Calu3 (cell line): ENCODE measurements around the gene IL1RAPL2. TPM values are rescaled to one million over a fixed set of nuclear protein-coding genes. Genes with fewer than 3 reads are reported as not detected.
"Not testable (repeated sequence)": the region's sequence is repeated elsewhere in the genome, so short reads cannot be mapped to it uniquely, and the experiment has no call there.

ENCODE experiments used
- BruUV-seq: library from RNA; stranded (reverse); fragments of 400-500 nt; replicated peaks from 2 replicates; lab custom pipeline; 2021; lab: Mats Ljungman, UMichigan
- CTCF ChIA-PET: fragments of 300-600 bp; sonication (Branson Sonifier 250); formaldehyde crosslinking; loops from one replicate; lab custom pipeline; 2022; ENCODE audit warnings: antibody characterized with exemption; lab: Charles Lee
- DNase-seq: peaks from one replicate; pipeline ENCODE4 v3.0.0; 2022
- H3K27ac Mint-ChIP-seq: one replicate; pipeline ENCODE4 v1.8.0; 2022; ENCODE audit warnings: mixed read lengths; ENCODE audit not compliant: unreplicated experiment
- H3K27me3 Mint-ChIP-seq: one replicate; pipeline ENCODE4 v1.8.0; 2022; ENCODE audit warnings: mixed read lengths; ENCODE audit not compliant: unreplicated experiment
- H3K36me3 Mint-ChIP-seq: one replicate; pipeline ENCODE4 v1.8.0; 2022; ENCODE audit warnings: mild to moderate bottlenecking, moderate library complexity, mixed read lengths; ENCODE audit not compliant: insufficient read depth, unreplicated experiment
- H3K4me1 Mint-ChIP-seq: one replicate; pipeline ENCODE4 v1.8.0; 2022; ENCODE audit warnings: mild to moderate bottlenecking, low read depth, mixed read lengths; ENCODE audit not compliant: unreplicated experiment
- H3K4me3 Mint-ChIP-seq: one replicate; pipeline ENCODE4 v1.8.0; 2022; ENCODE audit warnings: mild to moderate bottlenecking, low read depth, moderate library complexity, mixed read lengths; ENCODE audit not compliant: unreplicated experiment
- H3K9me3 Mint-ChIP-seq: one replicate; pipeline ENCODE4 v1.8.0; 2022; ENCODE audit warnings: low read depth, mixed read lengths; ENCODE audit not compliant: unreplicated experiment
- intact Hi-C: fragments of 100-400 bp; cut with micrococcal nuclease; formaldehyde crosslinking; loops from one replicate; pipeline ENCODE4 v1.10.0; 2022; ENCODE audit not compliant: unreplicated experiment
- total RNA-seq: library from RNA; stranded (reverse); gene quantifications from 2 replicates; pipeline ENCODE4 v1.2.3, GENCODE V29; 2022
- TF ChIP-seq, protein P1 (sequence below): fragments of 200-600 bp; IDR thresholded peaks from one replicate; pipeline ENCODE4 v1.8.0; 2022; ENCODE audit warnings: antibody characterized with exemption; ENCODE audit not compliant: unreplicated experiment

Gene IL1RAPL2
- total RNA-seq, 1 experiment from 2014 or later = not detected

DNA sequence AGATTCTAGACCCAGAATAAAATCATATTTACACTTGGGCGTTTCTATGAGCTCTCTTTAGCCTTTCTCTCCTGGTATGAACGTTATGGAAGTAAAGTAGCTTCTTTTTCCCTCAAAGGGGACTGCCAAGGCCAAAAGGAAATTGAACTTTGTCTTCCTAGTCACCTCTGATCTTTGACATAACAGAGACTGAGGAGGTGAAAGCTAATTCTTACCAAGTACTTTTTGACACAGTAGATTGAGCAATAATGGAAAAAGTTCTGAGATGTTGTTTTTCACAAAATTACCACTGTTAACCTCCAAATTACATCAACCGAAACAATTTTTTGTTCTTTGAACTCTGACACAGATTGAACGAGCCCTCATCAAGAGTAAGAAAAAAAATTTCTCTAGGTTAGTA lies 336.1 kb downstream of the IL1RAPL2 start:
- CTCF ChIA-PET = no interaction called here
- intact Hi-C loops = no loop called here
- no peak for DNase-seq
- Mint-ChIP-seq H3K27me3 (no peaks in the 10 kb centered on the region), H3K27ac (no peak overlapping the region), H3K36me3 (no peaks in the 10 kb centered on the region), H3K4me3 (no peak overlapping the region), H3K9me3 (no peaks in the 10 kb centered on the region), H3K4me1 (no peaks in the 10 kb centered on the region)
- BruUV-seq = no TSS peak
- TF ChIP-seq, protein P1, sequence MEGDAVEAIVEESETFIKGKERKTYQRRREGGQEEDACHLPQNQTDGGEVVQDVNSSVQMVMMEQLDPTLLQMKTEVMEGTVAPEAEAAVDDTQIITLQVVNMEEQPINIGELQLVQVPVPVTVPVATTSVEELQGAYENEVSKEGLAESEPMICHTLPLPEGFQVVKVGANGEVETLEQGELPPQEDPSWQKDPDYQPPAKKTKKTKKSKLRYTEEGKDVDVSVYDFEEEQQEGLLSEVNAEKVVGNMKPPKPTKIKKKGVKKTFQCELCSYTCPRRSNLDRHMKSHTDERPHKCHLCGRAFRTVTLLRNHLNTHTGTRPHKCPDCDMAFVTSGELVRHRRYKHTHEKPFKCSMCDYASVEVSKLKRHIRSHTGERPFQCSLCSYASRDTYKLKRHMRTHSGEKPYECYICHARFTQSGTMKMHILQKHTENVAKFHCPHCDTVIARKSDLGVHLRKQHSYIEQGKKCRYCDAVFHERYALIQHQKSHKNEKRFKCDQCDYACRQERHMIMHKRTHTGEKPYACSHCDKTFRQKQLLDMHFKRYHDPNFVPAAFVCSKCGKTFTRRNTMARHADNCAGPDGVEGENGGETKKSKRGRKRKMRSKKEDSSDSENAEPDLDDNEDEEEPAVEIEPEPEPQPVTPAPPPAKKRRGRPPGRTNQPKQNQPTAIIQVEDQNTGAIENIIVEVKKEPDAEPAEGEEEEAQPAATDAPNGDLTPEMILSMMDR = no peak

DNA sequence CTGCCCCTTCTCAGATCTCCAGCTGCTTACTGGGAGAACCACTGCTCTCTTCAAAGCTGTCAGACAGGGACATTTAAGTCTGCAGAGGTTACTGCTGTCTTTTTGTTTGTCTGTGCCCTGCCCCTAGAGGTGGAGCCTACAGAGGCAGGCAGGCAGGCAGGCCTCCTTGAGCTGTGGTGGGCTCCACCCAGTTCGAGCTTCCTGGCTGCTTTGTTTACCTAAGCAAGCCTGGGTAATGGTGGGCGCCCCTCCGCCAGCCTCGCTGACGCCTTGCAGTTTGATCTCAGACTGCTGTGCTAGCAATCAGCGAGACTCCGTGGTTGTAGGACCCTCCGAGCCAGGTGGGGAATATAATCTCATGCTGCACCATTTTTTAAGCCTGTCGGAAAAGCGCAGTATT lies 343.7 kb downstream of the IL1RAPL2 start:
- H3K27ac Mint-ChIP-seq, CTCF ChIA-PET, H3K27me3 Mint-ChIP-seq, H3K9me3 Mint-ChIP-seq, H3K36me3 Mint-ChIP-seq, BruUV-seq, H3K4me1 Mint-ChIP-seq: not testable (repeated sequence)
- peak; percentile 11 for DNase-seq
- intact Hi-C loops = loop anchor here (10.0 kb wide), 1 partner anchor 165 kb away; no protein-coding TSS in a partner anchor
- peak overlapping the region; percentile 70 for H3K4me3 Mint-ChIP-seq

DNA sequence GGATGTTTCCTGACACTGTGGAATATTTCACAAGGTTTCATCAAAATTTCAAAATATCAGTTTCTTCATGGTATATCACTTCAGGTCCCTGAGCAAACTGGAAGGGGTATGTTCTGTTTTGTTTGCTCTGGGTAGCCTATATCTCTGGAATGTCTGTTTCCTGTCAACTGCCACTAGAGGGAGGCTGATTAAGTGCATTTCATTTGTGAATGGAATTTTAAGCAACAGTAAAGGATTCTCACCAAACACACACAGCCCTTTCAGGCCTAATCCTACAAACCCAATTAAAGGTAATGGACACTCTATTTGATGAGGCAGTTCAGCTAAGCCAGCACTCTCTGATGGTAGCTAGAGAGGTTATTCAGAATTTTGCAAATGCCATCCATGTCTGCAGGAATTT lies 347.3 kb downstream of the IL1RAPL2 start:
- Mint-ChIP-seq H3K9me3 (no peaks in the 10 kb centered on the region), H3K36me3 (no peaks in the 10 kb centered on the region), H3K27ac (no peak overlapping the region), H3K4me3 (no peak overlapping the region), H3K27me3 (no peaks in the 10 kb centered on the region), H3K4me1 (no peaks in the 10 kb centered on the region)
- CTCF ChIA-PET = no interaction called here
- intact Hi-C loops = loop anchor here (10.0 kb wide), 1 partner anchor 169 kb away; no protein-coding TSS in a partner anchor
- BruUV-seq = no TSS peak
- TF ChIP-seq, protein P1 = no peak
- DNase-seq = no peak

DNA sequence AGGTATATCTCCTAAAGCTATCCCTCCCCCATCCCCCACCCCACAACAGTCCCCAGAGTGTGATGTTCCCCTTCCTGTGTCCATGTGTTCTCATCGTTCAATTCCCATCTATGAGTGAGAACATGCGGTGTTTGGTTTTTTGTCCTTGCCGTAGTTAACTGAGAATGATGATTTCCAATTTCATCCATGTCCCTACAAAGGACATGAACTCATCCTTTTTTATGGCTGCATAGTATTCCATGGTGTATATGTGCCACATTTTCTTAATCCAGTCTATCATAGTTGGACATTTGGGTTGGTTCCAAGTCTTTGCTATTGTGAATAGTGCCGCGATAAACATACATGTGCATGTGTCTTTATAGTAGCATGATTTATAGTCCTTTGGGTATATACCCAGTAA lies 348.7 kb downstream of the IL1RAPL2 start:
- H3K4me1 Mint-ChIP-seq, H3K27ac Mint-ChIP-seq, BruUV-seq, H3K9me3 Mint-ChIP-seq, DNase-seq, H3K36me3 Mint-ChIP-seq, CTCF ChIA-PET, H3K27me3 Mint-ChIP-seq, H3K4me3 Mint-ChIP-seq: not testable (repeated sequence)
- intact Hi-C loops = loop anchor here (10.0 kb wide), 1 partner anchor 170 kb away; no protein-coding TSS in a partner anchor

DNA sequence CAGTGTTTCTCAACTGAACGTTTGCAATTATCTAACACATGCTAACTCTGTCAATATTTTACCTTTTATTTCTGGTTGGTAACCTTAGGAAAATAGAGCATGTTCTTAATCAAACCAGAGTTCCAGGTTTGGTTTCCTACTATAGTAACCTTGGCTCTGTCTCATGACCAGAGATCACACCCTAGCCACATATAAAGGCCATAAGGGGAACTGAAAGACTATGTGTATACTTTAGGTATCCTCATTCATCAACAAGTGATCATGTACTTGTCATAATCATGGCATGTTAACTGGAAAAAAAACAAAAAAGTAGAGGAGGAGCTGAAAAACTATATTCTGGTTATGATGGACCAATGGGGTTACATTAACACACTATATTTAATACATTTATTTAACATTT lies 352.1 kb downstream of the IL1RAPL2 start:
- Mint-ChIP-seq H3K9me3 (no peaks in the 10 kb centered on the region), H3K4me3 (no peak overlapping the region), H3K36me3 (no peaks in the 10 kb centered on the region), H3K27ac (no peak overlapping the region), H3K27me3 (no peaks in the 10 kb centered on the region), H3K4me1 (no peaks in the 10 kb centered on the region)
- TF ChIP-seq, protein P1 = no peak
- CTCF ChIA-PET = no interaction called here
- DNase-seq = no peak
- intact Hi-C loops = loop anchor here (10.0 kb wide), 1 partner anchor 173 kb away; no protein-coding TSS in a partner anchor
- no TSS peak for BruUV-seq
